NCI-H226 (cell line): ENCODE data around the gene C19orf47.
"Not testable (repeated sequence)": the region's sequence is repeated elsewhere in the genome, so short reads cannot be mapped to it uniquely, and the experiment has no call there.

Source experiments
- DNase-seq: peaks from one replicate; pipeline ENCODE4 v3.0.0-alpha.2; 2015

Gene C19orf47

DNA sequence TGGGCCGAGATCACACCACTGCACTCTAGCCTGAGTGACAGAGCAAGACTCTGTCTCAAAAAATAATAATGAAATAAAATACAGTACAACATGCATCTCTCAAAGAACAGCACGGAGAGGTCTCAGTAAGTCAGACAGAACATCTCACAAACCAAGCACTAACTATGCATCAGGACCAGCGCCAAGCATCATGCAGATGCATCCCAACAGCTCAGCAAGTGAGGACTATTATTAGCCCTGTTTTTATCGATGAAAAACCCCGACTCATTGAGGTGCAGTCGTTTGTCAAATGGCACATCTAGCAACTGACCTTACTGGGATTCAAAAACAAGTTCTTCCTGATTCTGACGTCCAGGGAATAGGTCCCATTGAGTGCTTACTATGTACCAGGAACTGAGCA, 3.8 kb downstream of the C19orf47 start:
- no peak for DNase-seq

DNA sequence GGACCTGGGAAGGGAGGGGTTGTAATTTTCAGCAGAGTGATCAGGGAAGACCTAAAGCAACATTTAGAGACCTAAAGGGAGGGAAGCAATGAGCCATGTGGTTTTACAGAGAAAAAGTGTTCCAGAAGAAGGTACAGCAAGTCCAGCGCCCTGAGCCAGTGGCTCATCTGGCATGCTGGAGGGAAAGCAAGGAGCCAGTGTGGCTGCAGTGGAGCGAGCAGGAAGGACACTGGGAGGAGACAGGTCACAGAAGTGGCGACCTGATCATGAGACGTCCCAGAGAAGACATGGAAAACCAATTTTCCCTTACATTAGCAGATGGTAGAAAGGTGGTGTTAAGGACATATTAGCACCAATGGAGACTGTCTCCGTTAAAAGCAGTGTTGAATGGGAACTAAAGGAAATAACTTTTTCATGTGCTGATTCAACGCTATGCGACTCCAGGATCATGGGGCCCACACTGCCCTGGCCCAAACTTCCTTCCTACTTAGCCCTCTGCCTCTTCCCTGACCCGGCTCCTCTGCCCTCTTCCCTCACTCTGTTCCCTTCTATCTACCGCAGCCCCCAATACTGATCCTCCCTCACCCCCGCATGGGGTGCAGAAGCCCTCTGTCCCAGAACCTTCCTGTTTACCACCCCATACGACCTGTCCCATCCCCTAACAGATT, 5.4 kb downstream of the C19orf47 start:
- no peak for DNase-seq

DNA sequence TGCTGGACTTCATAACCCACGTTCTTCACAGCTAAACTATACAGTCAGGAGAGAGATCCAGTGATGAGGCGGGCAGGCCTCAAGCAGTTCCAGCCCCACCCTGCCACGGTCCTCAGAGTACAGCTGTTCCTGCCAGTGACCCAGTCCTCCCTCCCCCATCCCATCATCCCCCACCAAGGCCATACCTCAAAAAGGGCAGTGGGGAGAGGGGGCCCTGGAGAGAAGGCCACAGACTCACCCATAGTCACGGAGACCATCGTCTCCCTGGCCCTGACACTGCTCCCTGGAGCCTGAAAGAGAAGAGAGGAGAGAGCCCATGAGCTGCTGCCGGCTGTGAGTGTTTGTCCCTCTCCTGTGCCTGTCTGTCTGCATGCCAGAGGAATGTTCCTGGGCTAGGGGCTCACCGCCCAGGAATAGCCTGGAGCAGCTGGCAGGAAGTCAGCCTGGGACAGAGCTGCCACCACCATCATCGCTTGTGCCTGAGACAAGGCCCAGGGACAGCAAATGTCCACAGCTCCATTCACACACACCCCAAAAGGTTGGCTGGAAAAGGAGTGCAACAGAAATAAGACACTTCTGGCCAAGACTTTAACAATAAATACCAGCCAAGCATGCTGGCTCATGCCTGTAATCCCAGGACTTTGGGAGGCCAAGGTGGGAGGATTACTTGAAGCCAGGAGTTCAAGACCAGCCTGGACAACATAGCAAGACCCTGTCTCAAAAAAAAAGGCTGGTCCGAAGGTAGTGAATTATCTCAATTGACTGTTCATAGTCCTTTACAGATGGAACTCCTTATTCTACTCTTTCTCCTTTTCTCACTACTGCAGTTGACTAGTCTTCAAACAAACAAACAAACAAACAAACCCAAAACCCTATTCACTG, 6.4 kb downstream of the C19orf47 start:
- no peak for DNase-seq

DNA sequence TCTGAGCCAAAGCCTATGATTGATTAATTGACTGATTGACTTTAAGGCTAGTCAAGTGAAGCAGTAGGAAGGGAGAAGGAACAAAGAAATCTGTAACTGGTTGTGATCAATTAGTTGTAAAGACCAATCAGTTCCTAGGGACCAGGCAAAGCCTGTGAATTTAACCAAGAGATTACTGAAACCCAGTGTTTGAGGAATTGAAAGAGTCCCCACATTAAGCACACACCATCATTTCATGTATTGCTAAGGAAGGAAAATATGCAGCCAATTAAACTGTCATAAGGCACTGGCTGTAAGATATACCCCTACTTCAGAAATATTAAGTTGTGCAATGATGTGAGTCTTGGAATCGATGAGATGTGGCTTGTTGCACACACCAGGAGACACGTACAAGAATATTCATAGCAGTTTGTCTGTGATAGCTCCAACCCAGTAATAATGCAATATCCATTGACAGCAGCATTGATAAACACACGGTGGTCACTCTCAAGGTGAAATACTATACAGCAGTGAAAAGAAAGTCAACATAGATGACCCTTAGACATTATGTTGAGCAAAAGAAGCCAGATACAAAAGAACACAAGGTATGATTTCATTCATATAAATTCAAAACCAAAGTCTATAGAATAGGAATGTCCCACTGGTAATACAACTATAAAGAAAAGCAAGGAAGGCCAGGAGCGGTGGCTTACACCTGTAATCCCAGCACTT, 9.0 kb downstream of the C19orf47 start:
- DNase-seq = no peak

DNA sequence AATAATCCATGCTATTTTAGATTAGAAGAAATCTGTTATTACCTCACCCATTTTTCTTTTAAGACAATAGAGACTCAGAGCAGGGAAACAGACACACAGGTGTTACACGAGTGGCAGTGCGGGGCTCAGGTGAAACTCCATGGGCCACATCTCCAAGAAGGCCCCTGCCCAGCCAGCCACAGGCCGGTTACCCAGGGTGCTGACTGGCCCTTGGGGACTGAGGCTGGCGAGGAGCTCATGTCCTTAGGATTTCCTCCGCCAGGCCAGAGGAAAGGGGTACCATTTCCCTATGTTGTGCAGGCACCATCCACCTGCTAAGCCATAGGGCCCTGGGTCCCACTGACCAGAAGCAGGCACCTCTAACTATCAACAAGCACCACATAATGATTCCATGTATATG, 10.6 kb downstream of the C19orf47 start:
- no peak for DNase-seq

DNA sequence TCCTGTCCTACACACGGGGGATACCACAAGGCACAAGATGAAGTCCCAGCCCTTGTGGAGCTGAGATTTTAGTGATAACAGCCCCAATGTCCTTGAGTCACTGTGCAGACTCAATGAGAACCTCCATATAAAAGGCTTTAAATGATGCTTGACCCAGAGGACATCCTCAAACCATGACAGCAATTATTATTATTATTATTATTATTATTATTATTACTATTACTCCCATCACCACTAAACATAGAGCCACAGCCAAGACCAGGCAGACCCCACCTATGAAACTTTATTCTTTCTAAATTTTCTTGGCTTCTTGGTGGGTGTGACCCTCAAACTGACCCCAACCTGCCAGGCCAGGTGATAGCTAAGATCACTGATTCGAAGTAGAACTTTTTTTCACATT, 11.1 kb downstream of the C19orf47 start:
- no peak for DNase-seq

DNA sequence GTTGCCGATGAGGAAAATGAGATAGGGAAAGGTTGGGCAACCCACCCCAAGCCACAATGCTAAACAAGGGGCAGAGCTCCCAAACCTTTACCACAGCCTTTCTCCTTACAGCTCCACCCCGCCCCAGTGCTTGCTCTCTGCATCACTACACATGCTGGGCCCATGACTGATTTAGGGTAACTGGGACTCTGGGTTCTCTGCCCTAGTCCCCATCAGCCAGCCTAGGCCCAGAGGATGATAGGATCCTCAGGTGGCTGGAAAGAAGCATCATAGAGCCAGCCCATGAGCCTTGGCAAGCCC, 11.6 kb downstream of the C19orf47 start:
- DNase-seq = no peak

DNA sequence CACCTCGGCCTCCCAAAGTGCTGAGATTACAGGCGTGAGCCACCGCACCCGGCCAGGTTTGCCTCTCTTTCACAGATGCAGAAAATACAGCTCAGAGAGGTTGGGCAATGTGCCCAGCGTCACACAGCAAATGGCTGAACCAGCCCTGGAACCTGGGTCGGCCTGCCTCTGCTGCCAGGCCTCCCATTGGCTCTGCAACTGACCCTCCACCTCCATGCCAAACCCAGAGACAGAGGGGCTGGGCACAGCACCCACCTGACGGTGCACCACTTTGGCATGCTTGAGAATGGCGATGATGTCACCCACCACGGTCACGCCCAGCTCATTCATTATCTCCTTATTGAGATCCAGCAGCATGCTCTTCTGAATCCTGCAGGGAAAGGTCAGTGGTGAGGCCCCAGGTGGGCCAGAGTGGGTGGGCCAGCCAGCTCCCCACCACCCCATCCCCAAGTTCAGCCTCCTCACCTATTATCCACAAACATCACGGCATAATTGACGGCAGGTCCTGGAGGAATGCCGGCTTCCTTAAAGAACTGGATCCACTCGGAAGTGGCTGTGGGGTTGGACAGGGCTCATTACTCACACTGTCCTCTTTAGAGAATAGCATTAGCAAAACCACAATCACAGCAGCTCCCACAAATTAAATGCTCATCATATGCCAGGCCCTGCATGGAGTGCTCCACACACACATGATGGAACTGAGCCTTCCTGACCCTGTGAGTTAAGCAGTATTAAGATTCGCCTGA, 12.2 kb downstream of the C19orf47 start:
- DNase-seq = peak; percentile 25

DNA sequence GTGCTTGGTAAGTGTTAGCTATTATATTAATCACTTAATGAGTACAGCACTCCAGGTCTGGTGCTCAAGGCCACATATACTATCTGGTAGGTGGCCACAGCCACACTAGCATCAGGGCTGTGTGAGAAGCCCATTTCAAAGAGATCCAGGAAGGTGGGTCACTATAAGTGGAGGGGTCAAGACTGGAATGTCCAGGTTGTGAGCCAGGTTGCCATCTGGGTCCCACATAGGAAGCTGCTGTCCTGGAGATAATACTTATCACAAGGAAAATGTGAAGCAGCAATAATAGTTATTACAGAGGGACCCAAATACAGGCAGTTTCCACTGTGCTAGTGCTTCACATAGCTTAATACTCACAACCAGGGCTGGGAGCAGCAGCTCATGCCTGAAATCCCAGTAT, 13.1 kb downstream of the C19orf47 start:
- no peak for DNase-seq

DNA sequence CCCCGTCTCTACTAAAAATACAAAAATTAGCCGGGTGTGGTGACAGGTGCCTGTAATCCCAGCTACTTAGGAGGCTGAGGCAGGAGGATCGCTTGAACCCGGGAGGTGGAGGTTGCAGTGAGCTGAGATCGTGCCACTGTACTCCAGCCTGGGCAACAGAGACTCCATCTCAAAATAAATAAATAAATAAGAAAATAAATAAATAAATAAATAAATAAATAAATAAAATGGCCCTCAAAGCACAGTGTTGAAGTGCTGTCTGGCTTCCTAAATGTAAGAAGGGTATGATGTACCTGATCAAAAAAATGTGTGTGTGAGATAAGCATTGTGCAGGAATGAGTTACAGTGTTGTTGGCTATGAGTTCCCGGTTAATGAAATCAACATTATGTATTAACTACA, 15.1 kb downstream of the C19orf47 start:
- not testable (repeated sequence) for DNase-seq

DNA sequence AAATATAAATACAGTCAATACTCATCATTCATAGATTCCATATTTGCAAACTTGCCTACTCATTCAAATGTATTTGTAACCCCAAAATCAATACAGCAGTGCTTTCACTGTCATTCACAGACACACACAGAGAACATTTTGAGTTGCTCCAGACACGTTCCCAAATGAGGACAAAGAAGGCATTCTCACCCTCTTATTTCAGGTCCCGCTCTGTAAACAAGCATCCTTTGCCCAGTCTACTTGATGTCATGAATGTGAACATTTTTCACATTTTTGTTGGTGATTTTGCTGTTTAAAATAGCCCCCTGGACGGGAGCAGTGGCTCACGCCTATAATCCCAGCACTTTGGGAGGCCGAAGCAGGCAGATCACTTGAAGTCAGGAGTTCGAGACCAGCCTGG, 15.5 kb downstream of the C19orf47 start:
- no peak for DNase-seq

DNA sequence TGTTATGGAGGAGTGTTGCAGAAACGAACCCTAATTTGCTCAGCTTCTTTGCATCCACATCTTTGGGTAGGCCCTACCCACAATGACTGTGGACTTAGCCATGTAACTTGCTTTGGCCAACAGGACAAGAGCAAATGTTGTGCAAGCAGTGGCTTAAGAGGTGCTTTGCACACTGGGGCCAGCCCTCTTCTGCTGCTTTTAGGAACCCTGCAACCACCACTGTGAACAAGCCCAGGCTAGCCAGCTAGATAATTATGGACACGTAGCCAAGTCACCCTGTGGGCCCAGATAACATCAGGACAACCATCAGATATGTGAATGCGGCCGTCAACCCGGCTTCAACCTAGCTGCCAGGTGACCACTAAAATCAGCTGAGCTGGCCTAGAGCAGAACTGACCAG, 17.1 kb downstream of the C19orf47 start:
- no peak for DNase-seq

DNA sequence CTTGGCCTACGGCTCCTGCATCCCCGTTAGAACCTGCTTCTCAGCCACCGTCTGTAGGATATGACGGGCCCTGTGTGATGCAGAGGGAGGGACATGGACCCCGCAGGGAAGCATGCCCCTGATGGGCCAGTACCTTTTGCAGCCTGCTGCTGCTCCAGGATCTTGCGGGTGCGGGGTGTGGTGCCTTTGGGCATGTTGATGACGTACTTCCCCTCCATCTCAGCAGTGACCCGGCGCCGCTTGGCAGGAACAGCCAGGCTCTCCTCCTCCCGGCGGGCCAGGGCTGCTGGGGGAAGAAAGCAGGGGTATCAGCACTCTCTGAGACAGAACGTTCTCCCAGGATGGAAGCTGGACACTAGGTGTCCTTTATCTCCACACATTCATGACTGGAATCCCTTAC, 22.0 kb downstream of the C19orf47 start:
- no peak for DNase-seq

DNA sequence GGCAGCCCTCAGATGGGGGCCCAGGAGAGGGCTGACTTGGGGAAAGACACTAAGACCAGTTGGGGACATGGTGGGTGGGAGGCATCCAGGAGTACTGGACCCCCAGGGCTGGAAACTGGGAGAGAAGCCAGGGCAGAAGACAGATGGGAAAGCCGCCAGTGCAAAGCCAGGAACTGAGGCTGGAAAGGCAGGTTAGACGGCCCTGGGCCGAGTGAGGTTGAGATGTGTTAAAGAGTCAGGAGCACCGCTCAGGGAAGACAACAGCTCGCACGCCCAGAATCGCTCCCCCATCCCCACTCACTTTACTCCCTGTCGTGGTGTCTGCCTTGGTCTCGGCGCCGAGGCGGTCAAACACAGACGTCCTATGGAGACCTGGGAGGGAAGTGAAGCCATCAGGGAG, 24.5 kb downstream of the C19orf47 start:
- DNase-seq = no peak

DNA sequence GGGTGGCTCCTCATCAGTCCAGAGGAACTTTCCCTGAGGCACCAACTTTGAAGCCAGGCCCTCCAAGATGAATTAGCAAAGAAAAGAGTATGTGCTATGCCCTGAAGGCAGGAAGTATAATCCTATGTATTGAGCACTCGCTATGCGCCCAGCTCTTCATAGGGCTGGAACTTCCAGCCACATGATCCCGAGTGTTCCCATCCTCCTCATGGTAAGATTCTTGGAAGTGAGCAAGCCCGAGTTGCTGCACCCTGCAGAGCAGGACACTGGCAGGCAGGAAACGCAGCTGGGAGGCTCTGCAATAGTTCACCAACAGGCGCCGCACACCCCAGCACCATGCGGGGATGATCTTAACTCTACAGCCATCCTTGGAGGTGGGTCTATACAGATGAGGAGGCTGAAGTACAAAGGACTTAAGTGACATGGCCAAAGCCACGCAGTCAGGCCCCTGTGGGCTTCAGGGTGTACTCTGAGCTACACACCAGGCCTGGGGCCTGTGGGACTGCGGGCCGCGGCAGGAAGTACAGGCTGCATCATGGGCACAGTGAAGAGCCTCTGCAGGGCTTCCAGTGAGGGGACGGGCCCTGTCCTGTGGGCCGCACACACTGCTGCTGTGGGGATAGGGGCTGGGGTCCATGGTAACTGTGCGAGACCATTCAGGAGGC, 25.1 kb downstream of the C19orf47 start:
- DNase-seq = no peak

DNA sequence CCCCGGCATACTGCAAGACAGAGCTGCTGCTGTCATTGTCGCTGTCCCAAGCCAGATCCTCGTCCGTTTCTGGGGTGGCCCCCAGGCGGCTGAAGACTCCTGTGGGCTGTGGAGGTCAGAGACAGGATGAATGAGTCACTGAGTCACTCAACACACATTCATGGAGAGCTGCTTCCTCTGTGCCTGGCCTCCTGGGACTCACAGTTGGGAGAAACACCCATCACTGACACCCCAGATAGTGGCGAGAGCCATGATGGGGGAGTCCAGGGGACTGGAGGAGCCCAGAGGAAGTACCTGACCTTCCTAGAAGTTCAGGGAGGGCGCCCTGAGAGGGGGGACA, 26.0 kb downstream of the C19orf47 start:
- DNase-seq = no peak

DNA sequence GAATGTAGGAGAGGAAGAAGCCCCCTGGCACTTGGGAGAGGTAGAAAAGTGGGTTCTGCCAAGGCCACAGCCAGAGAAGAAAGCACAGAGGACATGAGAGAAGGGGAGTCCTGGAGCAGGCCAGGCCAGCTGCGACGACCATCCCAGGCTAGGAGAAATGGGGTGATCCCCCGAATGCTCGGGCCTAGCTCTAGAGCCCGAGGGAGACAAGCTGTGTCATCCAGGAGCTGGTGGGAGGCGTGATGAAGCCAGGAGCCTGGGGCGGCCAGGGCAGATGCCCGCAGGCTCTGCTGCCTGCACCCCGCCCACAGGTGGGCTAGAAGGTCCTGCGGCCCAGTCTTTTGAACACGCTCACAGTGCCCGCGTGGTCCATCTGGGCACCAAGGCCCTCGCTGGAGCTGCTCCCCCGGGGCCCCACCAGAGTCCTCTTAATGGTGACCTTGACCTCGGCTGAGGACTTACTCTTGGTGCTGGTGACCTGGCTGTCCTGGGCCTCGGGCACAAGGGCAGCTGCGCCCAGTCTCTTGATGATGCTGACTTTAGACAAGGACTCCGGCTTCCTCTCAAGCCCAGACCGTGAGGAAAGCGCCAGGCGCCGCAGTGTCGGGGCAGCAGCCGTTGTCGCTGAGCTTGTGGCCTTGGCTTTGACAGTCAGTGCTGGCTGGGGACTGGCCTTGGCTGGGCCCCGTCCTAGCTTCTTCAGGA, 26.5 kb downstream of the C19orf47 start:
- no peak for DNase-seq

DNA sequence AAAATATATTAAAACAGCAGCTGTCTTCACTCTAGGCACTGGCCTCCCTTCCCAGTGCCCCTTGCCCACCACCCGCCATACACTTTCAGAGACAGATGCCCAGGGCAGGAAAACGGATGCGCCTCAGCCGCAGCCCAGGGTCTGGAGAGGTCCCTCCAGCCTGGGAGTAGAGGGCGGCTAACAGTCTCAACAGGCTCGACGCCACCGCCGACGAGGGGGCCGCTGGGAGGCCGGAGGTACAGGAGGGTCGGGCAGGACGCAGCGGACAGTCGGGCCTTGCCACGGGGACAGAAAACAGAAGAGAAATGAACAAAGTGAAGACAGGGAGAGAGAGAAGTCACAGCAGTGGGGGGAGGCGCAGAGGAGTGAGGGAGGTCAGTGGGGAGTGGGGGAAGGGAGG, 27.1 kb downstream of the C19orf47 start:
- DNase-seq = no peak

DNA sequence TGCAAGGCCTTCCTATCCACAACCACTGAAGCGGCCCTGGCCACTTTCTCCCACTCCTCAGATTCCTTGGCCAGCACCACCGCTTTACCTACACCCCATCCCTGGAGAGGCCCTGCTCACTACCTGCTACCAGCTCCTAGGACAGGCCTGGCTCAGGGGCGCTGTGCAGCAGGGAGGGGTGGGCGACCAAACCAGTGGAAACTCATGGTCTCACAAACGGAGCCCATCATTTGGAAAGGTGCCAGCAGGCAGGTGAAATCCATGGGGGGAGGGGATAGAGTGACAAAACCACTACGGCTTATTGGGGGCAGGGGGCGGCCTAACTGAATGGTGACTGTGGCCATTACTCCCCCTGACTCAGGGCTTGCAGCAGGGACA, 27.6 kb downstream of the C19orf47 start:
- DNase-seq = no peak

DNA sequence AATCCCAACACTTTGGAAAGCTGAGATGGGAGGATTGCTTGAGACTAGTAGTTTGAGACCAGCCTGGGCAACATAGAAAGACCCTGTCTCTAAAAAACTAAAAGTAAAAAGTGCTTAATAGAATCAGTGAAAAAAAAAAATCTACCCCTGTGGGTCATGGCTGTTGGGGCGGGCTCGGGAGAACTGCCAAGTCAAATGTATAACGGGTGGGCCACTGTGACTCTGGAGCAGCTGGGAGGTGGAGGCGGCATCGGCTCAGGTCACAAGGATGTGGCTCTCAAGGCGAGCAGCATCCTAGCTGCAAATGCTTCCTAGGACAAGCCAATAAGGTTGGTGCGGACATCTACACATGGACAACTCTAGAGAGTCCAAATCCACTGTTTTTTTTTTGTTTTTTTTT, 30.9 kb downstream of the C19orf47 start:
- DNase-seq = no peak

DNA sequence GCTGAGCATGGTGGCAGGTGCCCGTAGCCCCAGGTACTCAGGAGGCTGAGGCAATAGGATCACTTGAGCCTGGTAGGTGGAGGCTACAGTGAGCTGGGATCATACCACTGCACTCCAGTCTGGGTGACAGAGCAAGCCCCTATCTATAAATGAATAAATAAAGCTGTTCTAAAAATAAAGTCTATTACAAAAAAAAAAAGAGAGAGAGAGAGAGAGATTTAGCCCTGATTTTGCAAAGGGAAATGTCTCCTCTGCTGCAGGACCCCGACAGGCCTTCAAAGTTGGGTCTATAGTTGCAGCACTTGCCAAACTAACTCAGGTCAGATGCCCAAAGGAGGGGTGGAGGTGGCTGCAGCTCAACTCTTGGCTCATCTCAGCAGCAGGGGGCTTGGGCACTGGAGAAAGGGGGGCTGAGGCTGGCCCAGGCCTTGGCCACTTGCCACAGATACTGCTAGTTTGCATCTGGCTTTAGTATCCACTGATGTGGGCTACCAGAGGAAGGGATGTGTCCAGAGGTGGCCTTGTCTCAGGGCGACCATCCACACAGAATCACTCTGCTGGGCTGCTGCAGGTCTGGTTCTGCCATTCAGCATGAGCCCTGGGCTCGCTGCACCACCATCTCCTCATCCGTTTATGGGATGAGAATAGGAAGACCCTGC, 32.3 kb downstream of the C19orf47 start:
- no peak for DNase-seq

DNA sequence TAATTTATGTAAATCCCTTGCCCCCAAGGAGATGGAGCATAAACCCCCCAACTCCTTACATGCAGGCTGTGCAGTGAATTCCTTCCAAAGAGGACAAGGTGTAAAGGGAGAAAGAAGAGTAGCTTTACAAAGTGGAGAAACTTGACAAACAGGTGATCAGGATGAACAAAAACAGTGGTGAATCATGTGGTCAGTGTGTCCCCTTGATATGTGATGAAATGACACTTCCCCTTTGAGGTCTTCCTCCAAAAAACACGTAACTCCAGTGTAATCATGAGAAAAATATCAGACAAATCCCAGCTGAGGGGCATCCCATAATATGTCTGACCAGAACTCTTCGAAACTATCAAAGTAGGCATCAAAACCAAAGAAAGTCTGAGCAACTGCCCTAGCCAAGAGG, 33.5 kb downstream of the C19orf47 start:
- DNase-seq = no peak
